GM12878 (cell line): ENCODE data around the gene HECTD4. TPM values are rescaled to one million over a fixed set of nuclear protein-coding genes. Genes with fewer than 3 reads are reported as not detected.

ENCODE experiments used
- ATAC-seq: fragments of 200-7000 bp; cut with Tn5 transposase; 3 replicates; pipeline ENCODE4 v1.9.1; 2020; ENCODE audit warnings: mild to moderate bottlenecking, moderate library complexity
- BruUV-seq: library from RNA; stranded (reverse); fragments of 400-500 nt; replicated peaks from 2 replicates; lab custom pipeline; 2021; lab: Mats Ljungman, UMichigan
- CTCF ChIA-PET: fragments of 300-600 bp; sonication (Branson Sonifier 250); formaldehyde crosslinking; extraction: SDS; loops from one replicate; lab custom pipeline; 2021; ENCODE audit warnings: inconsistent platforms; lab: Yijun Ruan, JAX
- POLR2A ChIA-PET: fragments of 350-600 bp; formaldehyde crosslinking; extraction: SDS; loops from one replicate; lab custom pipeline; 2021; ENCODE audit warnings: inconsistent platforms; lab: Charles Lee
- RAD21 ChIA-PET: fragments of 300-600 bp; sonication (Branson Sonifier 250); formaldehyde crosslinking; loops from one replicate; lab custom pipeline; 2023; ENCODE audit warnings: antibody characterized with exemption; ENCODE audit not compliant: unreplicated experiment; lab: Charles Lee
- SMC1A ChIA-PET: fragments of 300-600 bp; sonication (Branson Sonifier 250); formaldehyde crosslinking; loops from one replicate; lab custom pipeline; 2023; ENCODE audit not compliant: unreplicated experiment, uncharacterized antibody; lab: Charles Lee
- DNase-seq: peaks from one replicate; pipeline ENCODE4 v3.0.0-alpha.2; 2011; ENCODE audit warnings: low read depth, low spot score
- FAIRE-seq: peaks from 3 replicates; lab custom pipeline; 2011; peaks lifted over from hg19 to GRCh38; lab: Jason Lieb, UNC
- H2AFZ ChIP-seq: 2 replicates; pipeline ENCODE4 v1.6.0; 2011; ENCODE audit warnings: low read depth, low read length, control low read depth; ENCODE audit not compliant: control insufficient read depth
- H3K27ac ChIP-seq: 2 replicates; pipeline ENCODE4 v1.5.1; 2011; ENCODE audit warnings: control low read depth; ENCODE audit not compliant: control insufficient read depth, insufficient read depth
- H3K27me3 ChIP-seq, 2 experiments: replicated peaks in 1 of 2; 2 replicates each; pipeline versions ENCODE4 v1.6.0 to v1.6.1; 2011; ENCODE audit warnings: low read length in 1 of 2; ENCODE audit not compliant: control insufficient read depth in 2 of 2, insufficient read depth in 2 of 2
- H3K36me3 ChIP-seq, 2 experiments: 2 replicates each; pipeline ENCODE4 v1.5.1; 2011; ENCODE audit warnings: low read length in 1 of 2; ENCODE audit not compliant: control insufficient read depth in 2 of 2, insufficient read depth in 2 of 2
- H3K4me1 ChIP-seq: 2 replicates; pipeline ENCODE4 v1.6.1; 2011; ENCODE audit warnings: mild to moderate bottlenecking, low read length, moderate library complexity, mixed read lengths; ENCODE audit not compliant: control insufficient read depth, insufficient read depth
- H3K4me2 ChIP-seq: 2 replicates; pipeline ENCODE4 v1.6.0; 2011; ENCODE audit warnings: control low read depth; ENCODE audit not compliant: control insufficient read depth, insufficient read depth
- H3K4me3 ChIP-seq: fragments of 200-600 bp; sonication (generic); 2 replicates; pipeline ENCODE4 v1.5.1; 2016
- H3K79me2 ChIP-seq: 2 replicates; pipeline ENCODE4 v1.6.0; 2011; ENCODE audit warnings: low read length; ENCODE audit not compliant: control insufficient read depth, insufficient read depth
- H3K9ac ChIP-seq: 2 replicates; pipeline ENCODE4 v1.8.0; 2011; ENCODE audit warnings: low read length, control low read depth, mixed read lengths; ENCODE audit not compliant: control insufficient read depth, insufficient read depth
- H3K9me3 ChIP-seq: replicated peaks from 3 replicates; pipeline ENCODE4 v1.5.1; 2011; ENCODE audit warnings: mild to moderate bottlenecking, low read length; ENCODE audit not compliant: control insufficient read depth, insufficient read depth
- H4K20me1 ChIP-seq: 2 replicates; pipeline ENCODE4 v1.6.0; 2011; ENCODE audit not compliant: control insufficient read depth, insufficient read depth
- E2F8 ChIP-seq: fragments of 450-650 bp; IDR thresholded peaks from 2 replicates; pipeline ENCODE4 v1.6.1; 2018; ENCODE audit warnings: mild to moderate bottlenecking, low read depth, moderate library complexity; ENCODE audit not compliant: partially characterized antibody
- GATAD2B ChIP-seq: fragments of 450-650 bp; conservative IDR thresholded peaks from 2 replicates; pipeline ENCODE4 v1.6.1; 2017; ENCODE audit warnings: low read depth, mild to moderate bottlenecking, moderate library complexity
- IRF5 ChIP-seq: fragments of 450-650 bp; IDR thresholded peaks from 2 replicates; pipeline ENCODE4 v1.6.1; 2017; ENCODE audit warnings: borderline replicate concordance
- LARP7 ChIP-seq: fragments of 450-650 bp; IDR thresholded peaks from 2 replicates; pipeline ENCODE4 v1.6.1; 2017; ENCODE audit warnings: mild to moderate bottlenecking
- NFIC ChIP-seq: IDR thresholded peaks from 2 replicates; pipeline ENCODE4 v1.6.1; 2012; ENCODE audit warnings: low read depth, mild to moderate bottlenecking, inconsistent platforms, low read length, moderate library complexity
- SMAD5 ChIP-seq: IDR thresholded peaks from 2 replicates; pipeline ENCODE4 v1.6.1; 2016; ENCODE audit warnings: antibody characterized with exemption, low read depth
- SRF ChIP-seq, 2 experiments: IDR thresholded peaks; 2 replicates each; pipeline ENCODE4 v1.6.1; 2011; ENCODE audit warnings: low read depth in 2 of 2, low read length in 2 of 2, mild to moderate bottlenecking in 1 of 2, moderate library complexity in 1 of 2
- YY1 ChIP-seq: IDR thresholded peaks from 2 replicates; pipeline ENCODE4 v1.6.1; 2011; ENCODE audit warnings: low read depth, mild to moderate bottlenecking, low read length
- WGBS: methylation state at CpG from one replicate; pipeline ENCODE4 v1.1.6; 2016; ENCODE audit warnings: low lambda C conversion rate; ENCODE audit not compliant: insufficient replicate concordance, insufficient coverage; ENCODE audit errors: missing lambda C conversion rate; 5-methylcytosine and 5-hydroxymethylcytosine counted together
- in situ Hi-C: fragments of 300-500 bp; cut with MboI; formaldehyde crosslinking; loops from 9 replicates; pipeline ENCODE4 v1.14.3; 2018; ENCODE audit warnings: mixed read lengths
- intact Hi-C: fragments of 100-400 bp; cut with micrococcal nuclease; formaldehyde crosslinking; loops from one replicate; pipeline ENCODE4 v1.14.2; 2022; ENCODE audit not compliant: unreplicated experiment
- polyA plus RNA-seq, 11 experiments: library from polyadenylated mRNA; depleted of rRNA in 4 of 11; unstranded in 6 of 11; stranded (reverse) in 5 of 11; fragments of >200 nt; fragmentation: Nextera tagmentation in 4 of 11; fragmentation: Illumina TruSeq in 1 of 11; extraction: Ambion mirVana in 4 of 11; extraction: Trizol in 1 of 11; gene quantifications; 1 replicate in 1 of 11; 2 replicates in 10 of 11; pipeline versions ENCODE4 v1.2.1 to v1.2.3, GENCODE V29; 2011 to 2016; ENCODE audit warnings: inconsistent platforms in 2 of 11, missing spikeins in 2 of 11, low read depth in 1 of 11
- total RNA-seq, 4 experiments: library from RNA; depleted of rRNA in 3 of 4; stranded (reverse); fragments of >200 nt in 3 of 4; fragmentation: Illumina TruSeq in 1 of 4; extraction: Trizol in 1 of 4; gene quantifications; 2 replicates each; pipeline versions ENCODE4 v1.2.1 to v1.2.3, GENCODE V29; 2013 to 2021

Gene HECTD4
- total and polyA plus RNA-seq, 10 of the 15 experiments (the other 5 are each of a cell fraction or from before 2014, with no cell fraction given): 5.8 to 43.9 (median 17.9) TPM

GRCh38 chr12:112368856-112369255 lies 13.4 kb downstream of the HECTD4 start:
- RAD21 ChIA-PET: interaction anchor here (1.3 kb wide), 1 partner anchor 18 kb away, joined by 3 read pairs; no protein-coding TSS in a partner anchor
- CTCF ChIA-PET: no interaction called here
- SMC1A ChIA-PET: interaction anchor here (0.6 to 1.2 kb wide), 2 partner anchors 9 to 18 kb away, joined by 3 read pairs; no protein-coding TSS in a partner anchor
- H3K79me2 ChIP-seq: peaks cover 31% of the 10 kb centered on the region
- ATAC-seq: no peak
- FAIRE-seq: no peak
- H3K9me3 ChIP-seq: no peaks in the 10 kb centered on the region
- no peak for DNase-seq
- no peaks in the 10 kb centered on the region for H3K27me3 ChIP-seq
- POLR2A ChIA-PET: interaction anchor here (1.0 kb wide), 1 partner anchor 12 kb away, joined by 3 read pairs; no protein-coding TSS in a partner anchor
- no peak overlapping the region for H2AFZ ChIP-seq
- peaks cover 5% of the 10 kb centered on the region; the same call in 1 of the 2 replicates for H3K4me1 ChIP-seq
- intact Hi-C loops: no loop called here
- no peaks in the 10 kb centered on the region for H4K20me1 ChIP-seq
- TF ChIP-seq GATAD2B (no peak), YY1 (no peak), LARP7 (no peak), SMAD5 (no peak), NFIC (no peak), E2F8 (no peak), SRF (IDR thresholded peaks at IDR 0.05; ENCODE audit: low read depth in 2 of 2, low read length in 2 of 2) (no peak), IRF5 (no peak)
- TF ChIP-seq, all 136 proteins: peak for 0
- Histone ChIP-seq H3K36me3 (no peaks in the 10 kb centered on the region; a peak in 1 of 4 replicates), H3K4me2 (no peak overlapping the region), H3K4me3 (no peak overlapping the region), H3K27ac (no peak overlapping the region), H3K9ac (no peak overlapping the region)
- WGBS: 100% methylated on average over 6 of the region's 6 CpGs
- in situ Hi-C loops: no loop called here
- BruUV-seq: no TSS peak
